ENCODE data around the gene PTPRG.

DNA sequence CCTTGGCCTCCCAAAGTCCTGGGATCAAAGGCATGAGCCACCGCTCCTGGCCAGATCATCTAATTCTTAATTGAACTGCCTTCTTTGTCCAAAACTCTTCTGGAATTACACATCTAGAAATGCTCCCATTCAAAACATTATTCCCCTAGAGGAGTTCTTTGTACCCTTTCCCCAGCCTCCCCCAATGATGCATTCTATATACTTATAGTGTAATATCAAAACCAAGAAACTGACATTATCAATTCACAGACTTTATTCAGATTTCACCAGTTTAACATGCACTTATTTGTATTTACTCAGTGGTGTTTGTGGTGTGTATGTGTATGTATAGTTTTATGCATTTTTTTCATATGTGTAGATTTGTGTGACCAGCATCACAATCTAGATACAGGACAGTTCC lies 85.0 kb downstream of the PTPRG start:
- TF ChIP-seq TAF1 (IDR thresholded peaks at IDR 0.05; ENCODE audit: low read depth), result no peak
- no peak for TF ChIP-seq MAX (IDR thresholded peaks at IDR 0.05)
- TF ChIP-seq EP300 (IDR thresholded peaks at IDR 0.05; ENCODE audit: borderline replicate concordance), result no peak
- no peak for TF ChIP-seq FOXM1 (IDR thresholded peaks at IDR 0.05; ENCODE audit: borderline replicate concordance, low read depth)
- no peak for TF ChIP-seq ZBTB7A (IDR thresholded peaks at IDR 0.05; ENCODE audit: low read depth)
- TF ChIP-seq TEAD4 (IDR thresholded peaks at IDR 0.05), result no peak
- TF ChIP-seq NFIC (IDR thresholded peaks at IDR 0.05), result no peak
- TF ChIP-seq RAD21 (IDR thresholded peaks at IDR 0.05; ENCODE audit: low read depth), result no peak
- TF ChIP-seq, protein P1, sequence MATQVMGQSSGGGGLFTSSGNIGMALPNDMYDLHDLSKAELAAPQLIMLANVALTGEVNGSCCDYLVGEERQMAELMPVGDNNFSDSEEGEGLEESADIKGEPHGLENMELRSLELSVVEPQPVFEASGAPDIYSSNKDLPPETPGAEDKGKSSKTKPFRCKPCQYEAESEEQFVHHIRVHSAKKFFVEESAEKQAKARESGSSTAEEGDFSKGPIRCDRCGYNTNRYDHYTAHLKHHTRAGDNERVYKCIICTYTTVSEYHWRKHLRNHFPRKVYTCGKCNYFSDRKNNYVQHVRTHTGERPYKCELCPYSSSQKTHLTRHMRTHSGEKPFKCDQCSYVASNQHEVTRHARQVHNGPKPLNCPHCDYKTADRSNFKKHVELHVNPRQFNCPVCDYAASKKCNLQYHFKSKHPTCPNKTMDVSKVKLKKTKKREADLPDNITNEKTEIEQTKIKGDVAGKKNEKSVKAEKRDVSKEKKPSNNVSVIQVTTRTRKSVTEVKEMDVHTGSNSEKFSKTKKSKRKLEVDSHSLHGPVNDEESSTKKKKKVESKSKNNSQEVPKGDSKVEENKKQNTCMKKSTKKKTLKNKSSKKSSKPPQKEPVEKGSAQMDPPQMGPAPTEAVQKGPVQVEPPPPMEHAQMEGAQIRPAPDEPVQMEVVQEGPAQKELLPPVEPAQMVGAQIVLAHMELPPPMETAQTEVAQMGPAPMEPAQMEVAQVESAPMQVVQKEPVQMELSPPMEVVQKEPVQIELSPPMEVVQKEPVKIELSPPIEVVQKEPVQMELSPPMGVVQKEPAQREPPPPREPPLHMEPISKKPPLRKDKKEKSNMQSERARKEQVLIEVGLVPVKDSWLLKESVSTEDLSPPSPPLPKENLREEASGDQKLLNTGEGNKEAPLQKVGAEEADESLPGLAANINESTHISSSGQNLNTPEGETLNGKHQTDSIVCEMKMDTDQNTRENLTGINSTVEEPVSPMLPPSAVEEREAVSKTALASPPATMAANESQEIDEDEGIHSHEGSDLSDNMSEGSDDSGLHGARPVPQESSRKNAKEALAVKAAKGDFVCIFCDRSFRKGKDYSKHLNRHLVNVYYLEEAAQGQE (IDR thresholded peaks at IDR 0.05; ENCODE audit: low read depth), result no peak
- TF ChIP-seq, protein P2, sequence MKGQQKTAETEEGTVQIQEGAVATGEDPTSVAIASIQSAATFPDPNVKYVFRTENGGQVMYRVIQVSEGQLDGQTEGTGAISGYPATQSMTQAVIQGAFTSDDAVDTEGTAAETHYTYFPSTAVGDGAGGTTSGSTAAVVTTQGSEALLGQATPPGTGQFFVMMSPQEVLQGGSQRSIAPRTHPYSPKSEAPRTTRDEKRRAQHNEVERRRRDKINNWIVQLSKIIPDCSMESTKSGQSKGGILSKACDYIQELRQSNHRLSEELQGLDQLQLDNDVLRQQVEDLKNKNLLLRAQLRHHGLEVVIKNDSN (IDR thresholded peaks at IDR 0.05), result no peak
- TF ChIP-seq EGR1 (IDR thresholded peaks at IDR 0.05), result no peak
- no peak for TF ChIP-seq YY1 (IDR thresholded peaks at IDR 0.05; ENCODE audit: low read depth)
- no peak for TF ChIP-seq CREB1 (IDR thresholded peaks at IDR 0.05; ENCODE audit: low read depth)
- no peak for TF ChIP-seq CEBPB (IDR thresholded peaks at IDR 0.05)
